Measurements from ENCODE around the gene MUC2.

Gene MUC2

DNA sequence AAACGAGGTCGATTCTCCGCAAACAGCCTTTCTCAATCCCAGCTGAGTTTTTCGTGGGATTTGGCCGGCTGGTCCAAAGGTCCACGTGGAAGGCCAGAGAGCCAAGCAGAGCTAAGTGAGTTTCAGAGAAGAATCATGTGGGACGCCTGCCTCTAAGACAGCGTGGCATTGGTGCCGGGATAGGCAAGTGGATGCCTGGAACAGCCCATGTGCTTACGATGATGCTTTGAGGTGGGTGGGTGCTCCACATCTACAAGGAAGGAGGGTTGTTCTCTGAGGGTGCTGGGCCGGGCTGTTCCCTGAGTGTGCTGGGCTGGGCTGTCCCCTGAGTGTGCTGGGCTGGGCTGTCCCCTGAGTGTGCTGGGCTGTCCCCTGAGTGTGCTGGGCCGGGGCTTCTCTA lies 41.4 kb downstream of the MUC2 start:
- H3K4me3 ChIP-seq (replicated peaks; ENCODE audit: insufficient read depth, low read length) = no peak overlapping the region
- no peaks in the 10 kb centered on the region for H3K27me3 ChIP-seq (ENCODE audit: insufficient read depth, poor library complexity, severe bottlenecking)
- TF ChIP-seq POLR2AphosphoS5 (IDR thresholded peaks at IDR 0.05; ENCODE audit: low read depth) = no peak
- TF ChIP-seq, protein P1, sequence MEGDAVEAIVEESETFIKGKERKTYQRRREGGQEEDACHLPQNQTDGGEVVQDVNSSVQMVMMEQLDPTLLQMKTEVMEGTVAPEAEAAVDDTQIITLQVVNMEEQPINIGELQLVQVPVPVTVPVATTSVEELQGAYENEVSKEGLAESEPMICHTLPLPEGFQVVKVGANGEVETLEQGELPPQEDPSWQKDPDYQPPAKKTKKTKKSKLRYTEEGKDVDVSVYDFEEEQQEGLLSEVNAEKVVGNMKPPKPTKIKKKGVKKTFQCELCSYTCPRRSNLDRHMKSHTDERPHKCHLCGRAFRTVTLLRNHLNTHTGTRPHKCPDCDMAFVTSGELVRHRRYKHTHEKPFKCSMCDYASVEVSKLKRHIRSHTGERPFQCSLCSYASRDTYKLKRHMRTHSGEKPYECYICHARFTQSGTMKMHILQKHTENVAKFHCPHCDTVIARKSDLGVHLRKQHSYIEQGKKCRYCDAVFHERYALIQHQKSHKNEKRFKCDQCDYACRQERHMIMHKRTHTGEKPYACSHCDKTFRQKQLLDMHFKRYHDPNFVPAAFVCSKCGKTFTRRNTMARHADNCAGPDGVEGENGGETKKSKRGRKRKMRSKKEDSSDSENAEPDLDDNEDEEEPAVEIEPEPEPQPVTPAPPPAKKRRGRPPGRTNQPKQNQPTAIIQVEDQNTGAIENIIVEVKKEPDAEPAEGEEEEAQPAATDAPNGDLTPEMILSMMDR (IDR thresholded peaks at IDR 0.05; ENCODE audit: insufficient read depth, low read length) = no peak
- TF ChIP-seq, protein P2, sequence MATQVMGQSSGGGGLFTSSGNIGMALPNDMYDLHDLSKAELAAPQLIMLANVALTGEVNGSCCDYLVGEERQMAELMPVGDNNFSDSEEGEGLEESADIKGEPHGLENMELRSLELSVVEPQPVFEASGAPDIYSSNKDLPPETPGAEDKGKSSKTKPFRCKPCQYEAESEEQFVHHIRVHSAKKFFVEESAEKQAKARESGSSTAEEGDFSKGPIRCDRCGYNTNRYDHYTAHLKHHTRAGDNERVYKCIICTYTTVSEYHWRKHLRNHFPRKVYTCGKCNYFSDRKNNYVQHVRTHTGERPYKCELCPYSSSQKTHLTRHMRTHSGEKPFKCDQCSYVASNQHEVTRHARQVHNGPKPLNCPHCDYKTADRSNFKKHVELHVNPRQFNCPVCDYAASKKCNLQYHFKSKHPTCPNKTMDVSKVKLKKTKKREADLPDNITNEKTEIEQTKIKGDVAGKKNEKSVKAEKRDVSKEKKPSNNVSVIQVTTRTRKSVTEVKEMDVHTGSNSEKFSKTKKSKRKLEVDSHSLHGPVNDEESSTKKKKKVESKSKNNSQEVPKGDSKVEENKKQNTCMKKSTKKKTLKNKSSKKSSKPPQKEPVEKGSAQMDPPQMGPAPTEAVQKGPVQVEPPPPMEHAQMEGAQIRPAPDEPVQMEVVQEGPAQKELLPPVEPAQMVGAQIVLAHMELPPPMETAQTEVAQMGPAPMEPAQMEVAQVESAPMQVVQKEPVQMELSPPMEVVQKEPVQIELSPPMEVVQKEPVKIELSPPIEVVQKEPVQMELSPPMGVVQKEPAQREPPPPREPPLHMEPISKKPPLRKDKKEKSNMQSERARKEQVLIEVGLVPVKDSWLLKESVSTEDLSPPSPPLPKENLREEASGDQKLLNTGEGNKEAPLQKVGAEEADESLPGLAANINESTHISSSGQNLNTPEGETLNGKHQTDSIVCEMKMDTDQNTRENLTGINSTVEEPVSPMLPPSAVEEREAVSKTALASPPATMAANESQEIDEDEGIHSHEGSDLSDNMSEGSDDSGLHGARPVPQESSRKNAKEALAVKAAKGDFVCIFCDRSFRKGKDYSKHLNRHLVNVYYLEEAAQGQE (IDR thresholded peaks at IDR 0.05; ENCODE audit: insufficient replicate concordance, low read depth) = no peak
- no peak for TF ChIP-seq GABPA (IDR thresholded peaks at IDR 0.05; ENCODE audit: low read depth)
- no peak for DNase-seq (ENCODE audit: low read depth in 1 of 2, low spot score in 1 of 2)
- no peak overlapping the region for H3K27ac ChIP-seq (replicated peaks)

DNA sequence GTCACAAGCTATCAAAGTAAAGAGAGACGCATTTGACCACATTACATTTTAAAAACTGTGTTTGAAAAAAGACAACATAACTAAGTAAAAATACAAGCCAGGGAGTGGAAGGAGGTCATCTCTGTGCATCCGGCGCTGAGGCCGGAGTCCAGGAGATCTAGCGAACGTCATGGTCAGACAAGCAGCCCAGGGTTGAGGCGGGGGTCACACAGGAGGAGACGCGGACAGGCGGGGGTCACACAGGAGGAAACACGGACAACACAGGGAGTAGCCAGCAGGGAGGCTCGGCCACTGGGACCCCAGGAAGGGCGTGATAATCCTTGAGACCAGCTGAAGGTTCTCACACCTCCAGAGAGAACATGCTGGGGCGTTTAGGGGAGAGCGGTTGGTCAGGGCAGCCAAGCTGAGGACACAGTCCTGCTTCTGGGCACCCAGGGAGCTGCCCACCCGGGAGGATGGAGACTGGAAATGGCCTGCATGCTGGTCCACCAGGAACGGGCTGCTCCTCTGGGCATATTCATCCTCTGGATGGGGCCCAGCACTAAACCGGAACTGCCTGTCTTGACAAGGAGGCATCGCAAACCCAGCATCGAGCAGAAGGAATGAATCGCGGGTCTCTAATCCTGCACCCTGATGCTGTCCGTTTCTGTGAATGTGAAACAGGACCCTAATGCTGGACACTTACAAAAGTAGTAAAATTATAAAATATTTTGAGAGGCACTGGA lies 42.2 kb downstream of the MUC2 start:
- DNase-seq (ENCODE audit: low read depth in 1 of 2, low spot score in 1 of 2) = no peak
- Histone ChIP-seq H3K27ac (replicated peaks) (no peak overlapping the region), H3K27me3 (ENCODE audit: insufficient read depth, poor library complexity, severe bottlenecking) (no peaks in the 10 kb centered on the region), H3K4me3 (replicated peaks; ENCODE audit: insufficient read depth, low read length) (no peak overlapping the region)
- TF ChIP-seq GABPA (IDR thresholded peaks at IDR 0.05; ENCODE audit: low read depth) (no peak), SPI1 (IDR thresholded peaks at IDR 0.05; ENCODE audit: borderline replicate concordance, low read depth) (no peak), POLR2AphosphoS5 (IDR thresholded peaks at IDR 0.05; ENCODE audit: low read depth) (no peak)
- TF ChIP-seq, protein P2 (IDR thresholded peaks at IDR 0.05; ENCODE audit: insufficient replicate concordance, low read depth) = no peak
- TF ChIP-seq, protein P1 (IDR thresholded peaks at IDR 0.05; ENCODE audit: insufficient read depth, low read length) = no peak

DNA sequence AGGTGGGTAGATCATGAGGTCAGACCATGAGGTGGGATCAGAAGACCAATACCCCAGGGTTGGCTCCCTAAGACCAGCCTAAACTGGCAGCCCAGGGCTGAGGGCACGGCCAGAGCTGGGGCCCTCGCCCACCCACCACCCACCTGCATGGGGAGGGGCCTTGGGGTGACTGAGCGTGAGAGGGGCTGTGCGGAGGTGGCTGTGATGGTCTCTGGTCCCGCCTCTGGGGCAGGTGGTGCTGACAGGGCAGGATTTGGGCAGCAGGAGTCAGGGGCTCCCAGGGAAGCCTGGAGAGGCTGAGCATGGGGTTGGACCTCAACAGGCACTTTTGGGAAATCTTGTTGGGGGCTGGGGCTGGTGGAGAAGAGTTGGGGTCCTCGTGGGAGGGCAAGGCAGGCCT lies 43.3 kb downstream of the MUC2 start:
- no peak for DNase-seq (ENCODE audit: low read depth in 1 of 2, low spot score in 1 of 2)
- Histone ChIP-seq H3K4me3 (replicated peaks; ENCODE audit: insufficient read depth, low read length) (no peak overlapping the region), H3K27ac (replicated peaks) (no peak overlapping the region), H3K27me3 (ENCODE audit: insufficient read depth, poor library complexity, severe bottlenecking) (no peaks in the 10 kb centered on the region)
- TF ChIP-seq, protein P1 (IDR thresholded peaks at IDR 0.05; ENCODE audit: insufficient read depth, low read length) = no peak
- TF ChIP-seq, protein P2 (IDR thresholded peaks at IDR 0.05; ENCODE audit: insufficient replicate concordance, low read depth) = no peak
- TF ChIP-seq SPI1 (IDR thresholded peaks at IDR 0.05; ENCODE audit: borderline replicate concordance, low read depth) = no peak
- TF ChIP-seq GABPA (IDR thresholded peaks at IDR 0.05; ENCODE audit: low read depth) = no peak
- TF ChIP-seq POLR2AphosphoS5 (IDR thresholded peaks at IDR 0.05; ENCODE audit: low read depth) = no peak
